ENCODE data around the gene APOC4.

APOC4 gene

GRCh38 chr19:44987148-44987675 is 45.2 kb downstream of the APOC4 start:
- DNase-seq (ENCODE audit: low spot score), result no peak
- in situ Hi-C loops (cut with MboI; ENCODE audit: low sequenced_read_pairs, unreplicated experiment), result no loop called here
- TF ChIP-seq CTCF (IDR thresholded peaks at IDR 0.05; ENCODE audit: borderline replicate concordance, control extremely low read depth, extremely low read depth, insufficient read depth, missing control alignments), result no peak

GRCh38 chr19:44988273-44988672 is 46.2 kb downstream of the APOC4 start:
- in situ Hi-C loops (cut with MboI; ENCODE audit: low sequenced_read_pairs, unreplicated experiment), result no loop called here
- TF ChIP-seq CTCF (IDR thresholded peaks at IDR 0.05; ENCODE audit: borderline replicate concordance, control extremely low read depth, extremely low read depth, insufficient read depth, missing control alignments), result no peak
- no peak for DNase-seq (ENCODE audit: low spot score)

DNA sequence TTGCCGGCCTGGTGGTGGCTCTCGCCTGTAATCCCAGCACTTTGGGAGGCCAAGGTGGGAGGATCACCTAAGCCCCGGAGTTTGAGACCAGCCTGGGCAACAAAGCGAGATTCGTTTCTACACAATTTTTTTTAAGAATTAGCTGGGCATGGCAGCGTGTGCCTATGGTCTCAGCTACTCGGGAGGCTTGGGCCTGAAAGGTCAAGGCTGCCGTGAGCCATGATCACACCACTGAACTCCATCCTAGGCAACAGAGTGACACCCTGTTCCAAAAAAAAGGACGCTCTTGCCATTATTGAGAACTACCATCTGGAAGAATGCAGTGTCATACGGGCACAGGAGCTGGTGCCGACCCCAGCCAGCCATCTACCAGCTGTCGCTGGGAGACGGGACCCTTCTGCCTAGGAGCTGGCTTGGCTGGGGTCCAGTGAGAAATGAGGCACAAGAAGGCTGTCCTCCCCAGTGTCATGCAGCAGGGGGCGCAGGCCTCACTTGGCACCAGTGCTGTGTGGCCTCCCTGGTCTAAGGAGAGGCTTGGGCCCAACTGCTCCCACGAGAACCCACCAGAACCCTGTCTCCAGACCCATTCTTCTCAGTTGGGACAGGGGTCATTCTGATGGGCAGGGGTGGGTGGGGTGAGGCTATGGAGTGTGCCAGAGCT is 47.0 kb downstream of the APOC4 start:
- peak; percentile 88 for DNase-seq (ENCODE audit: low spot score)
- in situ Hi-C loops (cut with MboI; ENCODE audit: low sequenced_read_pairs, unreplicated experiment), result no loop called here
- peak; percentile 74 for TF ChIP-seq CTCF (IDR thresholded peaks at IDR 0.05; ENCODE audit: borderline replicate concordance, control extremely low read depth, extremely low read depth, insufficient read depth, missing control alignments)

DNA sequence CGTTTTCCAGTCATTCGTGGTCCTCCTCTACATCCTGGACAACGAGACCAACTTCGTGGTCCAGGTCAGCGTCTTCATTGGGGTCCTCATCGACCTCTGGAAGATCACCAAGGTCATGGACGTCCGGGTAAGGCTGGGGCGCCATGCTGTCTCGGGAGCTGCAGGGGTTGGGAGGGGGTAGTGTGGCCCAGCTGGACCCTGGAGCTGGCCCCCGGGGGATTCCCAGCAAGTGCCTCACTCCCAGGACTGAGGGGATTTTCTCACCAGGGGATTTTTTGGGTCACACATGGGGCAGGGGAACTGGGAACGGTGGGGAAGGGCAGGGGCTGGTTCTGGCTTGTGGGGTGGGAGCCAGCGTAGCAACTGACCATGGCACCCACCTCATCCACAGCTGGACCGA is 48.4 kb downstream of the APOC4 start:
- no peak for DNase-seq (ENCODE audit: low spot score)
- no peak for TF ChIP-seq CTCF (IDR thresholded peaks at IDR 0.05; ENCODE audit: borderline replicate concordance, control extremely low read depth, extremely low read depth, insufficient read depth, missing control alignments)
- in situ Hi-C loops (cut with MboI; ENCODE audit: low sequenced_read_pairs, unreplicated experiment), result no loop called here

DNA sequence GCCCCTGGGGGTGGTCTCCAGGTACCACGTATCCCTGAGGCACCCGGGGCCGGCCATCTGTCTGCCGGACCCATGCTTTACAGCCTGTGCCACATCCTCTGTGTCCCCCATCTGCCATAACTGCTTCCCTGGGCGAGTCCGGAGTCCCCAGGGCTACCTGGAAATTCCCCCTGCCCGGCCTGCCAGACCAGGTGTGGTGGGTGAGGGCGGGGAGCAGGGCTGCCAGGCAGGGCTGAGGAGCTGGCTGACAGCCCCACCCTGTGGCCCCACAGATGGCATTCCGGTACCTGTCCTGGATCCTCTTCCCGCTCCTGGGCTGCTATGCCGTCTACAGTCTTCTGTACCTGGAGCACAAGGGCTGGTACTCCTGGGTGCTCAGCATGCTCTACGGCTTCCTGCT is 48.9 kb downstream of the APOC4 start:
- TF ChIP-seq CTCF (IDR thresholded peaks at IDR 0.05; ENCODE audit: borderline replicate concordance, control extremely low read depth, extremely low read depth, insufficient read depth, missing control alignments), result no peak
- in situ Hi-C loops (cut with MboI; ENCODE audit: low sequenced_read_pairs, unreplicated experiment), result no loop called here
- no peak for DNase-seq (ENCODE audit: low spot score)

DNA sequence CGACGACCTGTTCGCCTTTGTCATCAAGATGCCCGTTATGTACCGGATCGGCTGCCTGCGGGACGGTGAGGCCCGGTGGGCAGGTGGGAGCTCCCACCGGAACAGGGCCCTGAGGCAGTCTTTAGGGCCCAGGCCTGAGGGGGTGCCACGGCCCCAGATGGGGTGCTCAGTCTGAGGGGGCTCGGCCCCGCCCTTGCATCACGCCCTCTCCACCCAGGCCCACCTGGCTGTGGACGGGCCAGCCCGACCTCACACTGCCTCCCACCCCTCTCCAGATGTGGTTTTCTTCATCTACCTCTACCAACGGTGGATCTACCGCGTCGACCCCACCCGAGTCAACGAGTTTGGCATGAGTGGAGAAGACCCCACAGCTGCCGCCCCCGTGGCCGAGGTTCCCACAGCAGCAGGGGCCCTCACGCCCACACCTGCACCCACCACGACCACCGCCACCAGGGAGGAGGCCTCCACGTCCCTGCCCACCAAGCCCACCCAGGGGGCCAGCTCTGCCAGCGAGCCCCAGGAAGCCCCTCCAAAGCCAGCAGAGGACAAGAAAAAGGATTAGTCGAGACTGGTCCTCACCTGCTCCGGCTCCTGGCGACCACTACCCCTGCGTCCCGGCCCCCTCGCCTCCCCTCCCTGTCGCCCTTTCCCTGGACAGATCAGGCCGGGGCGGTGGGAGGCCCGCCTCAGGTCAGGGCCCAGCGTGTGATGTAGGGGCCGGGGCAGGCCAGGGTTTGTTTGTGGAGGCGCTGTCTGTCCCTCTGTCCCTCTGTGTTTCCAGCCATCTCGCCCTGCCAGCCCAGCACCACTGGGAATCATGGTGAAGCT is 50.5 kb downstream of the APOC4 start:
- in situ Hi-C loops (cut with MboI; ENCODE audit: low sequenced_read_pairs, unreplicated experiment), result no loop called here
- DNase-seq (ENCODE audit: low spot score), result no peak
- TF ChIP-seq CTCF (IDR thresholded peaks at IDR 0.05; ENCODE audit: borderline replicate concordance, control extremely low read depth, extremely low read depth, insufficient read depth, missing control alignments), result no peak
